Stimulated activated CD8-positive, alpha-beta memory T cell treated with anti-CD3 and anti-CD28 coated beads, Interleukin-4, amount 100 ng/mL, for 24 hours (primary cell): ENCODE measurements around the gene PTPRN2.
"Not testable (repeated sequence)": the region's sequence is repeated elsewhere in the genome, so short reads cannot be mapped to it uniquely, and the experiment has no call there.

Experiments used
- DNase-seq: peaks from one replicate; pipeline ENCODE4 v3.0.0-alpha.2; 2020; ENCODE audit warnings: low read depth

The PTPRN2 gene

GRCh38 chr7:158301207-158301606 lies 286.4 kb downstream of the PTPRN2 start:
- no peak for DNase-seq

DNA sequence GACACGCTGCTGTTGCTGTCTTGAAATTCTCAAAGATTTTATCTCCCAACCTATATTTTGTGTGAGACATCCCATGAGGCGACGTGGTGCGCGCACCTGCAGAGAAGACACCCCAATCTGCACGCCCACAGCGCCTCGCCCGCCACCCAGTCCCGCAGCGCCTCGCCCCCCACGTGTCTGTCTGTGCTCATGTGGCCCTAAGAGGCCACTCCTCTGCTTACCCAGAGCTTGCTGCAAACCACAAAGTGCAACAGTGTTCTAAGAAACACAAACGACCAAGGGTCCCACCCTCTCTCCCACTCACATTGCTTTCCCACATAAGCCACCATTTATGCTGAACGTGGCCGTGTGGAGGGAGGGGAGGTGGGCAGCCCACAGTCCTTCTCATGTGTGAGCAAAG lies 287.2 kb downstream of the PTPRN2 start:
- DNase-seq = no peak

DNA sequence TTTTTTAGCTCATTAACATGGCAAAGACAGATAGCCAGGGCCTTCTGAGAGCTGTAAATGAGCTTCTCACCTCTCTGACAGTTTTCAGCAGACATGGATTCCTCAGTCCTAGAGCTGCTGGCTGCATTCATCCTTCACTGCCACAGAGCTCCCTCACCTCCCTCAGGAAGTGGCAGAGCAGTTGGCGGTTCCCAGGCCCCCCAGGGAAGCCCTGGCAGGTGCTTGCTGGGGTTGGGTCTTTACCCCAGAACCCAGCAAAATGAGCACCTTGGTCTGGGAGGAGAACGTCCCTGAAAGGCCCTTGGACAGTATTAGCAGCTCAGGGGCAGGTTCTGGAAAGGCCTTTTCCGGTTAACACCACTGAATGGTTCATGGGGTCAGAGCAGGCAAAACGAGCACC lies 288.0 kb downstream of the PTPRN2 start:
- no peak for DNase-seq

- no peak for DNase-seq
These were observed 290.9 kb downstream of the PTPRN2 start for GRCh38 chr7:158296798-158297104.

- DNase-seq = no peak
These were observed 291.4 kb downstream of the PTPRN2 start for GRCh38 chr7:158295966-158296797.

DNA sequence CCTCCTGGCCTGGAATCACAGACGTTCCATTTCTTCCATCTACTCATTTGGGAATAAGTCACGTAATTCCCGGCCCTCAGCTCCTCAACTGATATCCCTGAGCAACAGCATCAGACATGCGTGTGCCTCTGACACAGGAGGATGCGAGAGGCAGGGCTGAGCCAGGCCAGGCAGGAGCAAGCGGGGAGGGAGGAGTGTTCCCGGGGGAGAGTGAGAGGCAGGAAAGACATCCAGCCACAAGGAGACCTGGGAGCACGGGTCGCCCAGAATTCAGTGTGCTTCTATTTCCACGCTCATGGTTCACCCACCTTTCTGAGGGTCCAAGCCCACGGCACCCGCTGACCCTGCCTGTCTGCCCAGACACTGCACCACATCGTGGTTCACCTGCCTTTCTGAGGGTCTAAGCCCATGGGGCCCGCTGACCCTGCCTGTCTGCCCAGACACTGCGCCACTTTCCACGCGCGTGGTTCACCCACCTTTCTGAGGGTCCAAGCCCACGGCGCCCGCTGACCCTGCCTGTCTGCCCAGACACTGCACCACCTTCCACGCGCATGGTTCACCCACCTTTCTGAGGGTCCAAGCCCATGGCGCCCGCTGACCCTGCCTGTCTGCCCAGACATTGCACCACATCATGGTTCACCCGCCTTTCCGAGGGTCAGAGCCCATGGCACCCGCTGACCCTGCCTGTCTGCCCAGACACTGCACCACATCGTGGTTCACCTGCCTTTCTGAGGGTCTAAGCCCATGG lies 293.0 kb downstream of the PTPRN2 start:
- DNase-seq = not testable (repeated sequence)

DNA sequence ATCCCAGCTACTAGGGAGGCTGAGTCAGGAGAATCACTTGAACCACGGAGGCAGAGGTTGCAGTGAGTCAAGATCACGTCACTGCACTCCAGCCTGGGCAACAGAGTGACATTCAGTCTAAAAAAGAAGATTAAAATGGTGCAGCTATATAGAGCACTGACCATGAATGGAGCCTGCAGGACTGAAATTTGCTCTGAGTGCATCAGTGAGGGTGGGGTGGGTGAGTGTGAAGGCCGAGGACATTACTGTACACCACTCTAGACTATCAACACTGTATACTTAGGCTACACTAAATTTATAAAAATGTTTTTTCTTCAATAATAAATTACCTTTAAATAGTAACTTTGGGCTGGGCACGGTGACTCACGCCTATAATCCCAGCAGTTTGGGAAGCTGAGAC lies 294.7 kb downstream of the PTPRN2 start:
- no peak for DNase-seq

- no peak for DNase-seq
These were observed 295.6 kb downstream of the PTPRN2 start for GRCh38 chr7:158291998-158292397.

DNA sequence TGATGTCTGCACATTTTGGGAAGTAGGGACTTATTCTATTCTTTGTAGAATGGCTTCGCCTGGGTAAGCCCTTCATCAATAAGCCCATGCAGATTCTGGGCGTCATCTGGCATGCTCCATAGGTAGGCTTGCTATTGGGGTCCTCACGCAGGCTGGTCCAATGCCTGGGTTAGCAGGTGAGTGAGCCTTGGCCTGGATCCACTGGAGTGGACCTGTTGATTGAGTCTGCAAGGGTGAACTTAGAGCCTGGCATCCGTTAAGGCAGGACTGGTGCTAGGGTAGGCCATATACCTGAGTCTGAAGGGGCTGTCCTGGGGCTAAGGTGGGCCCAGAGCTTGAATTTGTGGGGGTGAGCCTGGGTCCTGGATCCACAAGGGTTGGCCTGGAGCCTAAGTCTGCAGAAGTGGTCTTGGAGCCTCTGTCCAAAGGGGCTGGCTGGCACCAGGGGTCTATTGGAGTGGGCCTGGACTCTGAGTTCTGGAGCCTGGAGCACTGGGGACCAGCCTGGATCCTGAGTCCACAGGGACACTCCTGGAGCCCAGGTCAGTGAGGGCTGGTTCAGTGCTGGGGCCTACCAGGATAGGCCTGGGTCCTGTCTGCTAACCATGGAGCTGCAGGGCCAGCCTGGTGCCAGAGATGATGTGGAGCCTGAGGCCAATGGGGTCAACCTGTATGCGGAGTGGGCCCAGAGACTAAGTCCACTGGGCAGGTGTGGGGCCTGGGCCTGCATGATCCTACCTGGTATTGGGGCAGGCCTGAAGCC lies 297.7 kb downstream of the PTPRN2 start:
- no peak for DNase-seq

- no peak for DNase-seq
These were observed 298.4 kb downstream of the PTPRN2 start for GRCh38 chr7:158289231-158289630.

GRCh38 chr7:158286210-158286609 lies 301.4 kb downstream of the PTPRN2 start:
- DNase-seq = no peak

GRCh38 chr7:158285383-158285770 lies 302.2 kb downstream of the PTPRN2 start:
- DNase-seq = no peak

GRCh38 chr7:158284617-158285382 lies 302.8 kb downstream of the PTPRN2 start:
- no peak for DNase-seq

DNA sequence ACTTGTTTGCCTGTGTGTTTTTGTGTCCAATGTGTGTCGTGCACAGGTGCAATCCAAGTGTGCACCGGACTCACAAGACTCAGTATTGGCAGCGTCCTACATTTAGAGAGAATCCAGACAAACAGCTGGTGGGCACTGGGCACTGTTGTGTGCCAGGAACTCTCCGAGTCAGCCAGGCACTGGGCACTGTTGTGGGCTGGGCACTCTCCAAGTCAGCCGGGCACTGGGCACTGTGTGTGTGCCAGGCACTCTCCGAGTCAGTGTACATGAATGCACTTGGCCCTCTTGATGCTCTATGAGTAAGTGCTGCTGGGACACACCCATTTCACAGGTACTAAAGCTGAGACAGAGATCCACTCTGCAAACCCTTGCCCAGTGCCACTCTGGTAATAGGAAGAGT lies 303.5 kb downstream of the PTPRN2 start:
- DNase-seq = no peak

DNA sequence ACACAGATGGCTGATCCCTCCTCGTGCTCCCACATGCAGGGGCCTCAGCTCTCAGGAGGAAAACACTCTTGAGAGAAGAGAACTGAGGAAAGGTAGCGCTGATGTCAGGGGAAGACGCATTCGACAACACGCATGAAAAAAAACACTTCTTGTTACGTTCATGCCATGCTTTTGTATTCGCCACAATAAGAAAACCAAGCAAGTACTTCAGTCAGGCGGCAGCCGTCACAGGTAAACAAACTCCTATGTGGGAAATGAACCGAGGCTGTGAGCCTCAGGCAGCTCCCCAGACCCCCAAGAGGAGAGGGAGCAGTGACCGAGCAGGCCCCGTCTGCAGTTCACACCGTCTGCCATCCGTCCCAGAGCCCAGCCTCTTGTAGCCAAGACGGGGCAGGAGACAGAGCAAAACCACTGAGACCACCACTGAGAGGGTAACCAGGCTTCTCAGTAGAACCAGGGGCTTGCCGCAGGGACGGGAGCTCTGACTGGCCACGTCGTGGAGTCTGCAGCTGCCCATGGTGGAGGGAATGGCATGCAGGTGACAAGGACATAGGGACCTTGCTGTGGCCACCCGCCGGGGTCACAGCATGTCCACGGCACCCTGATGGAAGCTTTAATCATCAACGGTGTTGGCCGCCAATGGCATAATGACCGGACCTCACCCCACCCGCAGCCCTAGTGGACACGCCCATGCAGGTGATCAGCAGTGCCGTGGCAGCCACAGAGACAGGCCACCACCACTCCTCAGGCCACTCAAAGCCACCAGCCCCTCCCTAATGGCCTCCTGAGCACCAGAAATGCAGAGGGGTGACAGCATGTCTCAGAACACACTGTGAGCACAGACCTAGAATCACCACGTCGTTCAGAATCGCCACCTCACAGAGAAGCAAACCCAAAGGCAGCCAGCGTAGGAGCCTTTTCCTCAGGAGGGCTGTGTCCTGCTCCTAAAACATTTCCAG lies 304.3 kb downstream of the PTPRN2 start:
- no peak for DNase-seq

GRCh38 chr7:158282461-158283001 lies 305.1 kb downstream of the PTPRN2 start:
- no peak for DNase-seq

DNA sequence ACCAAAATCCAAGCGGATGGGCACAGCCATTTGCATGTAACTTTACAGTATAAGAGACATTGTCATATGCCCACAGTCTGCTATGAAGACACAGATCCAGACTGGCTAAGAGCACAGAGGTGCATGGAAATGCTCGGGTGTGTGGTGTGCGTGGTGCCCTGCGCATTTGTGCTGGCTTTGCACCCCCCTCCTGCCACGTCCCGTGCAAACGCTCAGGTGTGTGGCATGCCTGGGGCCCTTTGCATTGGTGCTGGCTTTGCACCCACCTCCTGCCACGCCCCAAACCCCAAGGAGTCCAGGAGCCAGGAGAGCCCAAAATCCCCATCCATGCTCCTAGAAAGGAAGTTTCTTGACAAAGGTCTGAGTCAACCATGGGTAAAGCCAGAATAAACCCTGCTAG lies 306.2 kb downstream of the PTPRN2 start:
- DNase-seq = no peak

- no peak for DNase-seq
These were observed 307.0 kb downstream of the PTPRN2 start for GRCh38 chr7:158280448-158281144.

GRCh38 chr7:158279539-158280447 lies 307.8 kb downstream of the PTPRN2 start:
- DNase-seq = no peak
